LNCaP clone FGC (cell line): Measurements from ENCODE around the gene YPEL3.
A peak's percentile ranks its signal among the peaks of the same experiment; 100 is the strongest.

Experiments used
- DNase-seq: peaks from one replicate; pipeline ENCODE4 v3.0.0-alpha.2; 2011; ENCODE audit warnings: low read depth
- H3K4me3 ChIP-seq: 2 replicates; pipeline ENCODE4 v1.5.1; 2011; ENCODE audit warnings: mild to moderate bottlenecking, low read depth, low read length, control low read depth
- CTCF ChIP-seq: IDR thresholded peaks from 2 replicates; pipeline ENCODE4 v1.5.1; 2012; ENCODE audit warnings: mild to moderate bottlenecking; ENCODE audit not compliant: control insufficient read depth, insufficient read depth; ENCODE audit errors: extremely low read depth

The YPEL3 gene

GRCh38 chr16:30084816-30085159 lies 11.2 kb downstream of the YPEL3 start:
- TF ChIP-seq CTCF, result no peak
- no peak overlapping the region for H3K4me3 ChIP-seq
- no peak for DNase-seq

GRCh38 chr16:30084096-30084815 lies 11.8 kb downstream of the YPEL3 start:
- TF ChIP-seq CTCF, result no peak
- DNase-seq, result no peak
- H3K4me3 ChIP-seq, result no peak overlapping the region

- DNase-seq, result no peak
- TF ChIP-seq CTCF, result no peak
- H3K4me3 ChIP-seq, result no peak overlapping the region
These were observed 12.6 kb downstream of the YPEL3 start for GRCh38 chr16:30083216-30084055.

GRCh38 chr16:30082545-30083090 lies 13.4 kb downstream of the YPEL3 start:
- peak; percentile 23; the same call in 1 of the 2 replicates for TF ChIP-seq CTCF
- DNase-seq, result no peak
- H3K4me3 ChIP-seq, result no peak overlapping the region

- no peak for DNase-seq
- no peak for TF ChIP-seq CTCF
- H3K4me3 ChIP-seq, result no peak overlapping the region
These were observed 16.5 kb downstream of the YPEL3 start for GRCh38 chr16:30079480-30079879.

GRCh38 chr16:30078744-30079143 lies 17.3 kb downstream of the YPEL3 start:
- H3K4me3 ChIP-seq, result no peak overlapping the region

More at GRCh38 chr16:30078744-30079143, 17.3 kb downstream of the YPEL3 start:
- DNase-seq, result no peak
- TF ChIP-seq CTCF, result no peak
